Uterus (tissue), 4 donors: ENCODE results near the gene SLC6A8. TPM values are rescaled to one million over a fixed set of nuclear protein-coding genes. Genes with fewer than 3 reads are reported as not detected.
"Not testable (repeated sequence)": the region's sequence is repeated elsewhere in the genome, so short reads cannot be mapped to it uniquely, and the experiment has no call there.

Experiments used
- DNase-seq, 2 donors: peaks; one replicate each; pipeline ENCODE4 v3.0.0-alpha.2; 2019 to 2020
- H3K27ac ChIP-seq, 2 donors: fragments of 200-600 bp; sonication (generic); 1 replicate in 1 of 2; 2 replicates in 1 of 2; pipeline ENCODE4 v1.5.1; 2016 to 2018
- H3K27me3 ChIP-seq, 2 donors: fragments of 200-600 bp; sonication (generic); one replicate each; pipeline ENCODE4 v1.5.1; 2018 to 2019; ENCODE audit warnings: control low read depth in 1 of 2
- H3K36me3 ChIP-seq, 2 donors: fragments of 200-600 bp; sonication (generic); one replicate each; pipeline ENCODE4 v1.5.1; 2019; ENCODE audit warnings: control low read depth in 1 of 2
- H3K4me1 ChIP-seq, 2 donors: fragments of 200-600 bp; sonication (generic); one replicate each; pipeline ENCODE4 v1.5.1; 2018 to 2019; ENCODE audit warnings: control low read depth in 1 of 2
- H3K4me3 ChIP-seq, 2 donors: fragments of 200-600 bp; sonication (generic); 1 replicate in 1 of 2; 2 replicates in 1 of 2; pipeline ENCODE4 v1.5.1; 2018 to 2019; ENCODE audit warnings: mild to moderate bottlenecking in 1 of 2
- H3K9me3 ChIP-seq, 2 donors: fragments of 200-600 bp; sonication (generic); one replicate each; pipeline ENCODE4 v1.5.1; 2019; ENCODE audit warnings: control low read depth in 1 of 2
- CTCF ChIP-seq, 4 experiments: fragments of 200-600 bp in 2 of 4; fragments of 450-650 bp in 2 of 4; sonication (generic) in 2 of 4; IDR thresholded peaks; one replicate each; pipeline ENCODE4 v1.5.1; 2016 to 2019; ENCODE audit warnings: antibody characterized with exemption in 4 of 4, mild to moderate bottlenecking in 2 of 4, moderate library complexity in 1 of 4
- POLR2A ChIP-seq, 2 donors: fragments of 450-650 bp; IDR thresholded peaks; one replicate each; pipeline ENCODE4 v1.6.1; 2016; ENCODE audit warnings: antibody characterized with exemption in 2 of 2, mild to moderate bottlenecking in 1 of 2, moderate library complexity in 1 of 2
- intact Hi-C: fragments of 100-400 bp; cut with DNase I; formaldehyde crosslinking; loops from one replicate; pipeline ENCODE4 v1.15.1; 2023; ENCODE audit warnings: low total_unique reads
- total RNA-seq, 4 donors: library from RNA; depleted of rRNA in 3 of 4; stranded (reverse); fragments of >200 nt in 3 of 4; gene quantifications; one replicate each; pipeline versions ENCODE4 v1.1.0 to v1.2.4, GENCODE V29; 2014 to 2023
- donor health status: DM: yes; HTN: yes; CAD: no.

SLC6A8 gene
- total RNA-seq, 4 donors from 2014 or later: 4.7 to 40.3 (median 11.2) TPM

GRCh38 chrX:153673428-153674218 lies 14.1 kb upstream of the SLC6A8 start, which contains the start of gene PNCK:
TSS of gene PNCK (minus strand) at chrX:153673813. CDS start at chrX:153673076, 737 bp downstream.
- no peaks in the 10 kb centered on the region for H3K4me1 ChIP-seq
- DNase-seq: no peak
- no peak within 1 kb of the TSS for H3K4me3 ChIP-seq
- TF ChIP-seq CTCF (IDR thresholded peaks at IDR 0.05) (no peak), POLR2A (IDR thresholded peaks at IDR 0.05) (no peak)
- H3K9me3 ChIP-seq: no peaks in the 10 kb centered on the region
- H3K27ac ChIP-seq: no peak within 1 kb of the TSS
- H3K27me3 ChIP-seq: peaks cover 0 to 4% of the 10 kb centered on the region in 2 donors
- intact Hi-C loops: no loop called here
- no peaks in the 10 kb centered on the region for H3K36me3 ChIP-seq

- H3K9me3 ChIP-seq: no peaks in the 10 kb centered on the region
- no peaks in the 10 kb centered on the region for H3K36me3 ChIP-seq
- H3K27ac ChIP-seq: no peak overlapping the region
- no peak for TF ChIP-seq CTCF (IDR thresholded peaks at IDR 0.05)
- no peak for TF ChIP-seq POLR2A (IDR thresholded peaks at IDR 0.05)
- peaks cover 0 to 4% of the 10 kb centered on the region in 2 donors for H3K27me3 ChIP-seq
- no peak for DNase-seq
- no peaks in the 10 kb centered on the region for H3K4me1 ChIP-seq
- H3K4me3 ChIP-seq: no peak overlapping the region
- intact Hi-C loops: no loop called here
Observed at GRCh38 chrX:153674219-153674851, 13.4 kb upstream of the SLC6A8 start.

- H3K9me3 ChIP-seq: no peaks in the 10 kb centered on the region
- H3K36me3 ChIP-seq: no peaks in the 10 kb centered on the region
- no peaks in the 10 kb centered on the region for H3K4me1 ChIP-seq
- TF ChIP-seq CTCF (IDR thresholded peaks at IDR 0.05) (no peak), POLR2A (IDR thresholded peaks at IDR 0.05) (no peak)
- peak in 1 of 2 donors; percentile 7 for DNase-seq
- H3K4me3 ChIP-seq: no peak overlapping the region
- intact Hi-C loops: no loop called here
- no peak overlapping the region for H3K27ac ChIP-seq
- no peaks in the 10 kb centered on the region for H3K27me3 ChIP-seq
Observed at GRCh38 chrX:153681175-153681574, 6.6 kb upstream of the SLC6A8 start.

GRCh38 chrX:153683486-153683885 lies 4.2 kb upstream of the SLC6A8 start:
- intact Hi-C loops, H3K4me1 ChIP-seq, H3K27me3 ChIP-seq, H3K4me3 ChIP-seq, H3K9me3 ChIP-seq, H3K27ac ChIP-seq, H3K36me3 ChIP-seq: not testable (repeated sequence)
- peak in 1 of 2 donors; percentile 3 for DNase-seq

GRCh38 chrX:153684467-153685155 lies 3.1 kb upstream of the SLC6A8 start:
- DNase-seq: peak in 1 of 2 donors; percentile 10
- Histone ChIP-seq H3K9me3 (no peaks in the 10 kb centered on the region), H3K27ac (no peak overlapping the region), H3K36me3 (no peaks in the 10 kb centered on the region), H3K4me1 (no peaks in the 10 kb centered on the region), H3K27me3 (no peaks in the 10 kb centered on the region), H3K4me3 (no peak overlapping the region)
- intact Hi-C loops: no loop called here
- TF ChIP-seq CTCF (IDR thresholded peaks at IDR 0.05): no peak
- TF ChIP-seq POLR2A (IDR thresholded peaks at IDR 0.05): no peak
